HG02870 (cell line): ENCODE data around the gene HS3ST3A1.

Source experiments
- ATAC-seq: cut with Tn5 transposase; IDR thresholded peaks from one replicate; pipeline ENCODE4 v1.9.1; 2021; ENCODE audit warnings: mild to moderate bottlenecking, moderate library complexity; ENCODE audit not compliant: unreplicated experiment

Gene HS3ST3A1

GRCh38 chr17:13457783-13458182, 143.9 kb downstream of the HS3ST3A1 start:
- ATAC-seq, result no peak
